Measurements from ENCODE around the gene CARD10. TPM values are rescaled to one million over a fixed set of nuclear protein-coding genes. Genes with fewer than 3 reads are reported as not detected.
A peak's percentile ranks its signal among the peaks of the same experiment; 100 is the strongest.

Gene CARD10
- total and polyA plus RNA-seq, 2 of the 13 experiments (the other 11 are each of a cell fraction or from before 2014, with no cell fraction given) = 35.2 to 55.8 TPM

DNA sequence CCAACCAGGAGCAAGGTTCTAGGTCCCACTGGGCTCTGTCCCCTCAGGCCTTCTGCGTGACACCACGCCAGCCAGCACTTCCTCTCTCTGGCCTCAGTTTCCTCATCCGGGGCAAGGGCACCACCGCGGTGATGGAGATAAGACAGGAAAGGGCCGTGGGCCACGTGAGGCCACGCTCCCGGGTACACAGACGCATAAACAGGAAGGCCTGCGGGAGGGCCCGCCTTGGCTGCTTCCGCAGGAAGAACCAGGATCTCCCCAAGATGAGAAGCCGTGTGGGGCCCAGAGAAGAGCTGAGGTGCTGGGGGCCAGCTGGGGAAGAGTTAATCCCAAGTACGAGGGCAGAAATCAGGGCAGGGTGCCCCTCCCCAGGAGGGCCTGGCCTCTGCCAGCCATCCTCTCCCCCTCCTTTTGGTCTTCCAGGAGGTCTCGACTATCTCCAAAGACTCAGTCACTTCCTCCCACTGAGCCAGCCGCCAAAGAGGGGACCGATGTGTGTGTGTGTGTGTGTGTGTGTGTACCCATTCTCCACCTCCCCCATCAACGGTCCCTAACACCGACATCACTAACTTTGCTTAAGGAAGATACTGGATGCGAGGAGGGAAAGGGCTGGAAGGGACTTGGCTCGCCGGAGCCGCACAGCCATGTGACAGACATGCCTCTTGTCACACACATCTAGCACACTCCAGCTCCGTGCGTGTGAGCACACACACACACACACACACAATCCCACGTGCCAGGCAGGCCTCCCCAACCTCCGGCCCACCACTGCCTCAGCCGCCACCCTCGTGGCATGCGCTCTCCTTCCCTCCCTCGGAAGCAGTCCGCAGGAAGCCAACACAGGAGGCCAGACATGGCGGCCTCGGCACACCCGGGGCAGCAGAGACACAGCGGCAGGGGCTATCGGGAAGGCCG, 34.5 kb downstream of the CARD10 start:
- no peak for FAIRE-seq
- no peak for TF ChIP-seq SP140L (CRISPR knock-in tag; IDR thresholded peaks at IDR 0.05; ENCODE audit: borderline replicate concordance)
- TF ChIP-seq PTBP1 (IDR thresholded peaks at IDR 0.05; ENCODE audit: low read depth, low read length, poor library complexity, severe bottlenecking) = no peak
- no peak for TF ChIP-seq ZNF331 (CRISPR knock-in tag; IDR thresholded peaks at IDR 0.05)
- no peak for TF ChIP-seq FOSL1 (CRISPR knock-in tag; IDR thresholded peaks at IDR 0.05; ENCODE audit: borderline replicate concordance)
- TF ChIP-seq, protein P1, sequence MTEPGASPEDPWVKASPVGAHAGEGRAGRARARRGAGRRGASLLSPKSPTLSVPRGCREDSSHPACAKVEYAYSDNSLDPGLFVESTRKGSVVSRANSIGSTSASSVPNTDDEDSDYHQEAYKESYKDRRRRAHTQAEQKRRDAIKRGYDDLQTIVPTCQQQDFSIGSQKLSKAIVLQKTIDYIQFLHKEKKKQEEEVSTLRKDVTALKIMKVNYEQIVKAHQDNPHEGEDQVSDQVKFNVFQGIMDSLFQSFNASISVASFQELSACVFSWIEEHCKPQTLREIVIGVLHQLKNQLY (CRISPR knock-in tag; IDR thresholded peaks at IDR 0.05) = no peak
- 0 out of 2 replicates have a peak, but pooled peaks have one; percentile 6 for TF ChIP-seq ARID4A (CRISPR knock-in tag; IDR thresholded peaks at IDR 0.05; ENCODE audit: borderline replicate concordance)
- peak; percentile 22 for TF ChIP-seq HNRNPLL (IDR thresholded peaks at IDR 0.05; ENCODE audit: low read depth, low read length, poor library complexity, severe bottlenecking)
- TF ChIP-seq U2AF1 (optimal IDR thresholded peaks at IDR 0.05; ENCODE audit: low read depth, low read length) = no peak
- TF ChIP-seq TCF12 (IDR thresholded peaks at IDR 0.05) = no peak
- TF ChIP-seq TCF12 (CRISPR knock-in tag; IDR thresholded peaks at IDR 0.05) = no peak
- TF ChIP-seq ZNF256 (CRISPR knock-in tag; conservative IDR thresholded peaks at IDR 0.05) = no peak
- TF ChIP-seq ZBTB38 (CRISPR knock-in tag; IDR thresholded peaks at IDR 0.05) = peak; percentile 73
- no peak for TF ChIP-seq SNRNP70 (IDR thresholded peaks at IDR 0.05; ENCODE audit: low read depth, low read length)
- TF ChIP-seq, protein P2, sequence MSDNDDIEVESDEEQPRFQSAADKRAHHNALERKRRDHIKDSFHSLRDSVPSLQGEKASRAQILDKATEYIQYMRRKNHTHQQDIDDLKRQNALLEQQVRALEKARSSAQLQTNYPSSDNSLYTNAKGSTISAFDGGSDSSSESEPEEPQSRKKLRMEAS (IDR thresholded peaks at IDR 0.05) = peak; percentile 34; the same call in 1 of the 2 replicates
- TF ChIP-seq MAFG (CRISPR knock-in tag; IDR thresholded peaks at IDR 0.05) = no peak
- TF ChIP-seq, protein P3, sequence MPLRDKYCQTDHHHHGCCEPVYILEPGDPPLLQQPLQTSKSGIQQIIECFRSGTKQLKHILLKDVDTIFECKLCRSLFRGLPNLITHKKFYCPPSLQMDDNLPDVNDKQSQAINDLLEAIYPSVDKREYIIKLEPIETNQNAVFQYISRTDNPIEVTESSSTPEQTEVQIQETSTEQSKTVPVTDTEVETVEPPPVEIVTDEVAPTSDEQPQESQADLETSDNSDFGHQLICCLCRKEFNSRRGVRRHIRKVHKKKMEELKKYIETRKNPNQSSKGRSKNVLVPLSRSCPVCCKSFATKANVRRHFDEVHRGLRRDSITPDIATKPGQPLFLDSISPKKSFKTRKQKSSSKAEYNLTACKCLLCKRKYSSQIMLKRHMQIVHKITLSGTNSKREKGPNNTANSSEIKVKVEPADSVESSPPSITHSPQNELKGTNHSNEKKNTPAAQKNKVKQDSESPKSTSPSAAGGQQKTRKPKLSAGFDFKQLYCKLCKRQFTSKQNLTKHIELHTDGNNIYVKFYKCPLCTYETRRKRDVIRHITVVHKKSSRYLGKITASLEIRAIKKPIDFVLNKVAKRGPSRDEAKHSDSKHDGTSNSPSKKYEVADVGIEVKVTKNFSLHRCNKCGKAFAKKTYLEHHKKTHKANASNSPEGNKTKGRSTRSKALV (CRISPR knock-in tag; IDR thresholded peaks at IDR 0.05) = no peak
- TF ChIP-seq ZNF264 (CRISPR knock-in tag; IDR thresholded peaks at IDR 0.05) = no peak

More for the DNA sequence above, 34.5 kb downstream of the CARD10 start:
- ATAC-seq (no peak), DNase-seq (ENCODE audit: low spot score) (no peak)
- no TSS peak for BruUV-seq (replicated peaks)
- POLR2A ChIA-PET = no interaction called here
- Histone ChIP-seq H4K20me1 (ENCODE audit: insufficient read depth, low read length) (no peaks in the 10 kb centered on the region), H3K4me2 (ENCODE audit: low read depth, low read length) (peak overlapping the region; percentile 73), H2AFZ (ENCODE audit: low read length) (no peak overlapping the region), H3K79me2 (ENCODE audit: insufficient read depth, low read length) (no peaks in the 10 kb centered on the region), H3K27me3 (ENCODE audit: control insufficient read depth in 1 of 2, insufficient read depth in 2 of 2, low read length in 2 of 2) (peaks cover 0 to 14% of the 10 kb centered on the region in 2 experiments; a peak in 1 of 5 replicates), H3K9ac (ENCODE audit: insufficient read depth, low read depth, low read length) (peak overlapping the region; percentile 38), H3K36me3 (replicated peaks in 1 of 2; ENCODE audit: control insufficient read depth in 1 of 2, insufficient read depth in 2 of 2, low read length in 2 of 2) (0 out of 5 replicates have a peak, but pooled peaks cover 0 to 2% of the 10 kb centered on the region in 2 experiments), H3K27ac (ENCODE audit: extremely low read length, insufficient read depth, low read length) (no peak overlapping the region), H3K9me3 (ENCODE audit: low read length) (no peaks in the 10 kb centered on the region), H3K4me3 (replicated peaks in 1 of 3; ENCODE audit: insufficient read depth in 1 of 3, low read depth in 2 of 3, low read length in 3 of 3) (peak overlapping the region in 1 of 3 experiments; percentile 61; a peak in 1 of 6 replicates), H3K4me1 (ENCODE audit: insufficient read depth, low read length) (peaks cover 99% of the 10 kb centered on the region)
- 77% methylated on average over 28 of the region's 39 CpGs for WGBS (ENCODE audit: low lambda C conversion rate)
- intact Hi-C loops (cut with micrococcal nuclease; ENCODE audit: unreplicated experiment) = no loop called here
- CTCF ChIA-PET (ENCODE audit: low intra/inter-chr PET ratio, low total read pairs) = no interaction called here
- in situ Hi-C loops (cut with HindIII; ENCODE audit: extremely low pct_ligation_motif_present, low pct_unique_long_range_greater_than_20kb) = no loop called here

All from HepG2 (cell line).